HuH-7 (cell line): ENCODE results near the gene ABLIM1.

Experiments
- DNase-seq: peaks from one replicate; pipeline ENCODE4 v3.0.0; 2011; ENCODE audit warnings: low spot score

The ABLIM1 gene

GRCh38 chr10:114408112-114408967 lies 249.7 kb downstream of the ABLIM1 start:
- no peak for DNase-seq

DNA sequence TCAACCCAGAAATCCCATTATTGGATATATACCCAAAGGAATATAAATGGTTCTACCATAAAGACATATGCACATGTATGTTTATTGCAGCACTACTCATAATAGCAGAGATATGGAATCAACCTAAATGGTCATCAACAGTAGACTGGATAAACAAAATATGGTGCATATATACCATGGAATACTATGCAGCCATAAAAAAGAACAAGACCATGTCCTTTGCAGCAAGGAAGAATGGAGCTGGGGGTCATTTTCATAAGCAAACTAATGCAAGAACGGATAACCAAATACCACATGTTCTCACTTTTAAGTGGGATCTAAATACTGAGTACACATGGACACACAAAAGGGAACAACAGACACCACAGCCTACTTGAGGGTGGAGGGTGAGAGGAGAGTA lies 251.6 kb downstream of the ABLIM1 start:
- DNase-seq, result no peak

GRCh38 chr10:114405011-114405350 lies 253.1 kb downstream of the ABLIM1 start:
- DNase-seq, result no peak

DNA sequence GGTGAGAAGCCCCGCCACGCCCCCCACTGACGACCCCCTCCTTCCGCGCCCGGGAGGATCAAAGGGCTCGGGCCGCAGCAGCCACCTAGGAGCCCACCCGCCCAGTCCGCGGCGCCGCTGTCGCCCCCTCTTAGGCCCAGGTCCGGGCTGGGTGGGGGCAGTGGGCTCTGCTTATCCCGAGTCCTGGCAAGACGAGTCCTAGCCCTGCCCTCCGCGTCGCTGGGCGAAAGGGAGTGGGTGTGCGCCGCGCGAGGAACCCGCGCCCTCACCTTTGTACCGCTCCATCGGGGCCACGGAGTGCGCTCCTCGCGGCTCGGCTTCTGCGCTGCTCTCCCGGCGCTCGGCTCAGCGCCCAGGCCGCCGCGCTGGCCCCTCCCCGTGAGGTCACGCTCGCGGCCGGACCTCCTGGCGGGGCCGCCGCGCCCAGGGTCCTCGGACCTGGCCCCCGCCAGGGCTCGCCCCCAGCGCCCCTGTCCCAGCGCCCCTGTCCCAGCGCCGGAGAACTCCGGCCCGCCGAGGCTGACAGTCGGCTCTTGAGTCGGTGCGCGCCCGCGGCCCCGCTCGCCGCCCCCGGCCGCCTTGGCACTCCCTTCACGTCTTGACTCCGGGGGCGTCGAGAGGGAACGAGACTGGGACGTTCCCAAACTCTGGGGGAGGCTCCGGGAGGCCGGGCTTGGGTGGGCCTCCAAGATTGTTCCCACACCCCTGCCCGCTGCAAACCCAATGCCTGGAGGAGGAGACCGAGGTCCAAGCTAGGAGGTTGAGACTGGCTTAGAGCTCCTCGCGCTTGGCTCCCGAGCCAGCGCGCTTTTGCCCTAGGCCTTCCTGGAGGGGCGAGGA lies 253.7 kb downstream of the ABLIM1 start, which contains the start of gene AFAP1L2:
AFAP1L2 (minus strand) TSS at position 332 of the 840 bp plus-strand sequence; CDS start at position 285, 47 bp downstream.
- DNase-seq, result peak; percentile 42

- no peak for DNase-seq
Observed at GRCh38 chr10:114403541-114404161, 254.4 kb downstream of the ABLIM1 start.

- DNase-seq, result no peak
Observed at GRCh38 chr10:114402871-114403540, 255.1 kb downstream of the ABLIM1 start.

GRCh38 chr10:114402233-114402632 lies 255.8 kb downstream of the ABLIM1 start:
- no peak for DNase-seq

DNA sequence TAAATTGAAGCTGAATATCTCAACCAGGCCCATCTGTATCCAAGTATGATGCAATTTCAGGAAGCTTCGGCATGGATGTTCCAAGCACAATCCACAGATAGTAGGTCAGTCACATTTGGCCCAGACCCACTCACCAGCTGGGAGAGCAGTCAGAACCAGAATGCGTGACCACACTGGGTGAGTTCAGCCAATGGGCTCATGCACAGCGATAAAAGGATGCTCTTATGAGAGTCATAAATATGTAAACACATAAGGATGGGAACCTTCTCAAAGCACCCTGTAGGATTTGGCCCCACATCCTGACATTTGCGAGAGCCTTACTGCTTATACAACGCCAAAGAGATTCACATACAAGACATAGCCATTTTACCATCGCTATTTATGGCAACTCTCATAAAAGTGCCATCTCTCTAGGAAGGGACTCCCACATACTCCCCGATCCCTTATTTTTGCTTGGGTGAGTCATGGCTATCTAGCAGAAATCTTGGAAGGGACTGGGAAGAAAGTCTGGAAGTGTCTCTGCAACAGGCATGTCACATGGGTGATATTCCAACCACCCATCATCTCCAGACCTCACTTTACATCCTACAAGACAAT lies 256.8 kb downstream of the ABLIM1 start:
- no peak for DNase-seq

DNA sequence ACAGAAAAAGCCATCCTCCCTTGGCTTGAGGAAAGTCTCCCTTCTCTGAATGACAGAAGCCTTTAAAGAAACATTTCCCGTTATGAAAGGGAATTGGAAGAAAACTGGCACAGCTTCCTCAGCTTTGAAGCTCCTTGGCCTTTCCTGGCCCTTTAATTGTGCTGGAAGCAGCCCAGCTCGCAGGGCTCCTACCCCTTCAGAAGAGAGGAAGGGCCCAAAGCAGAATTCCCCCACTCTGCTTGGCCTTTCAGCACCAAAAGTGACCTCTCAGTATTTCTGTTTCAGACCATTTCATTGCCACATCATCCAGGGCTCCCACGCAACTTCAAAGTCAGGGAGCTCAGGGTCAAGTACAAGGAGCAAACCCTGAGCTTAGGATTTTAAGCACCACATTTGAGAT lies 258.0 kb downstream of the ABLIM1 start:
- no peak for DNase-seq

DNA sequence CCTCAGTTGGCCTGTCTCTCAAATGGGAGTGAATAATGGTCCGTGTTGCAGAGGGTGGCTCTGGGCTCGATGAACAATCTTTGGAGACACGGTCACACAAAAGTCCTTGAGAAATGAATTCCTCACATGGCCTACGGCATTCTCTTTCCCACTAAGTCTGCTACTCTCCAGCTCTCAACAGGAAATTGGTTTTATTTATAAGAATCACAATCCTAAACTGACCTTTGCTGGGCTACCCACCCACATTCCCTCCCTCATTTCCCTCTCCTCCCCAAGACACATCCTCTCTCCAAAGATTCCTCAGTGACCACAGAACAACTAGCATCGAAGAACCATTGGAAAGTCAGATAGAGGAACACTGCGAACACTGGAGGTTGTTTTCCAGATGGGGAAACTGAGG lies 258.5 kb downstream of the ABLIM1 start:
- DNase-seq, result no peak

DNA sequence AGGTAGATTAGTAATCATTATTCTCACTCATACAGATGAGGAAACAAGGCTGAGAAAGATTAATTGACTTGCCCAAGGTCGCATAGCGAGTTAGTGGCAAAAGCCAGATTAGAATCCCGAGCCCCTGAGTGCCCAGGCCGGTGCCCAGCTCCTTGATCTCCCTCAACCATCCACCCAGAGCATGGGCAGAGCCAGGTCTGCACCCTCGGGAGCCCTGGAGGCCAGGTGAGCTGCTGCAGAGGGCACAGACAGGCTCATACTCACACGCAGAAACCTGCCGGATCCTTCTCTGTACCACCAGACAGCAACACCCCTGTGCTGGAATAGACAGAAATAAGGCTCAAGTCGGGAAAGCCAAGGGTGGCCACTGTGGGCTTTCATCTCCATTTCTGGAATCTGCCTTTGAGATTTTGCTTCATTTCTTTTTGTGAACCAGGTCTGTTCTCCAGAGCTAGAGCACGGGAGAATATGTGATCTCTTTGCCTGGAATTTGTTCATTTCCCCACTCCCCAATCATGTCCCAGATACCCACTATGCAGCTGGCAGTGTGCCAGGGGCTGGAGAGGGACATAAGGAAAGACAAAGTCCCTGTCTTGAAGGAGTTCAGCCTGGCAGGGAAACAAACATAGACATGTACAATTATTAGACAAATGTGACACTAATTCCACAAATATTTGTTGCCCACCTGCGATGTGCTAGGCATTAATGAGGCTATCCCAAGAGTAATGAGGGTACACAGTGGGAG lies 259.3 kb downstream of the ABLIM1 start:
- DNase-seq, result no peak

- no peak for DNase-seq
Observed at GRCh38 chr10:114397651-114398145, 260.4 kb downstream of the ABLIM1 start.

- no peak for DNase-seq
Observed at GRCh38 chr10:114396464-114396863, 261.6 kb downstream of the ABLIM1 start.

DNA sequence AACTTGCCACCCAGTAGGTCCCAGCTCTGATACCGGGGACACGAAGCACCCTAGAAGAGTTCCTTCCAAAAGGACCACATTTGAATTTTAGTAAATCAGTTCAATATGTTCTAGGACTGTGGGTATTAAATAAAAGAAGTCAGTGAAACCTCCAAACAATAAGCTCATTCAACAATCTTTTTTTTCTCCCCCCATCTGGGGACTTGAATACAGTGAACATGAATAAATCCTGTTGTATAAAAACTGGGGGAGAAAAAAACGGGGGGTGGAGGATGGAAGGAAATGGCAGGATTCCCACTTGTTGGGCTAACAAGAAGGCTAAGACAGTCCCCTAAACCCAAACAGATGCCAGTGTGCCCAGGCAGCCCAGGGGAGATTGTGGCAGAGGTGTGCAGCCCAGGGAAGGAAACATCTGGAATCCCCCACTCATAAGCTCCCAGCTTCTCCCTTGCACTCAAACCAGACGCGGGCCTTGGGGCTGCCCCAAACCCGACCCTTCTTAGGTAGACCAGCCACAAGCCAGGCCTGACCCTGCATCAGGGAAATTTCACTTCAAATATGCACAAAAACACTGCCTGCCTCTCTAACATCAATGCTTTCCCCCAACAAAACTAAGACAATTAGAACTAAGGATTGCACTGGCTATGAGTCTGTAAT lies 262.6 kb downstream of the ABLIM1 start:
- no peak for DNase-seq

DNA sequence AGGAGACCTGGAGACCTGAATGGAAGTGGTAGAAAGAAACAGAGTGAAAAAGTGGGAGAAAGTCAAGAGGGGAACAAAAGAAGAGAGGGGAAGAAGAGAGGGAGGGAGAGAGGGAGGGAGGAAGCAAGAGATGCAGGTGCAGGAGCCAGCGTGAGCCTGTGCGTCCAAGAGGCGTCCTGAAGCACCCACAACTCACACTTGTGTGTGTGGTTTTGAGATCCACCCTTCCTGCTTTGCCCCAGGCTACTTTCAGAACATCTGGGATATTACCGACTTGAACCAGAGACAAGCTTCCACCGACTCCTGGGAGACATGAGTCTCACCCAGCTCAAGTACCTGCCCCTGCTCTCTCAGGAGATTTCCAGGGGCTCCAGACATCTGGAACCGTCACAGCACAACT lies 263.5 kb downstream of the ABLIM1 start:
- no peak for DNase-seq

DNA sequence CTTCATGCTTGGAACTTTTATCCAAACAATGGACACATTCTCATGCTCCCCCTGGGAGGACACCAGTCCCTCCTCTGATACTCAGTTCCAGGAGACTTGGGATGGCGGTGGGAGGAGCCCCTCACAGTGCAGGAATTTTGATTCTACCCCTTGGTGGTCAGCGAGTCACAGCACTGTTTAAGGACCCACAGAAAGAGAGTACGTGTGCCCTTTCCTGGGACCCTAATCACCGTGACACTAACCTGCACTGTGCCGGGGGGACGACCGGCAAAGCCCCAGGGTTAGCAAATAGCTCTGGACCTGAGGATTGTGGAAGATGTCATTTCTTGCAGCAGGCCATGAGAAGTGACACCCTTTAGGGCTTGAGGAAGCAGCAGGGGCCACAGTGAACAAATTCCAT lies 264.2 kb downstream of the ABLIM1 start:
- no peak for DNase-seq

GRCh38 chr10:114393482-114393881 lies 264.6 kb downstream of the ABLIM1 start:
- no peak for DNase-seq

DNA sequence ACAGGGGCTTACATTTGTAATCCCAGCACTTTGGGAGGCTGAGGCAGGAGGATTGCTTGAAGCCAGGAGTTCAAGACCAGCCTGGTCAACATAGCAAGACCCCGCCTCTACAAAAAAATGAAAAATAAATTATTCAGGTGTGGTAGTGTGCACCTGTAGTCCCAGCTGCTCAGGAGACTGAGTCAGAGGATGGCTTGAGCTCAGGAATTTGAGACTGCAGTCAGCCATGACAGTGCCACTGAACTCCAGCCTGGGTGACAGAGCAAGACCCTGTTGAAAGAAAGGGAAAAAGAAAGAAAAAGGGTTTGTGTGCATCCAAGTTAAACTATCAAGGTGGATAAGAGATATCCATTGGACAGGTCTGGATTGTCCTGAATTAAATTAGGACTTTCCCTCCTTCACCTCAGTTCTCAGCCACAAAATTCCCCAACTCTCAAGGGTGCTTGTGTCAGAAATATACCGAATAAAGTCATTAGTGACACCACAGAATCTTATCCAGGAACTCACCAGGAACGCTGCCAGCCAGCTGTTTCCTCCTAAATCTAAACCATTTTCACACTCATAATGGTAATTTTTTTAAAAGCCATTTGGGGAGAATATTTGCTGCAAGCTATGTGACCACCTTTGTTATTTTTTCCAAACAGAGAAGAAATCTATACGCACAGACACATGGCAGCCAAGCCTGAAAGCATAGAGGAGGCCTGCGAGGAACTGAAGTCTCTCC lies 265.8 kb downstream of the ABLIM1 start:
- DNase-seq, result no peak

- no peak for DNase-seq
Observed at GRCh38 chr10:114391599-114391998, 266.5 kb downstream of the ABLIM1 start.

GRCh38 chr10:114389426-114389825 lies 268.6 kb downstream of the ABLIM1 start:
- no peak for DNase-seq
